GM23338 (cell line): Measurements from ENCODE around the gene C11orf65. TPM values are rescaled to one million over a fixed set of nuclear protein-coding genes. Genes with fewer than 3 reads are reported as not detected.
"Not testable (repeated sequence)": the region's sequence is repeated elsewhere in the genome, so short reads cannot be mapped to it uniquely, and the experiment has no call there.

Source experiments
- ATAC-seq: fragments of 200-7000 bp; cut with Tn5 transposase; 3 replicates; pipeline ENCODE4 v1.9.1; 2020
- DNase-seq: peaks from one replicate; pipeline ENCODE4 v3.0.0-alpha.2; 2015; ENCODE audit warnings: low spot score
- H2AFZ ChIP-seq: fragments of 200-600 bp; sonication (generic); 2 replicates; pipeline ENCODE4 v1.8.0; 2016; ENCODE audit warnings: antibody characterized with exemption, mild to moderate bottlenecking, moderate library complexity
- H3F3A ChIP-seq: fragments of 200-600 bp; sonication (generic); replicated peaks from 2 replicates; pipeline ENCODE4 v1.8.0; 2017; ENCODE audit warnings: antibody characterized with exemption, mixed run types, low read depth
- H3K27ac ChIP-seq: fragments of 200-600 bp; sonication (generic); 2 replicates; pipeline ENCODE4 v1.6.1; 2016; ENCODE audit warnings: low read depth
- H3K27me3 ChIP-seq: fragments of 200-600 bp; sonication (generic); 2 replicates; pipeline ENCODE4 v1.8.0; 2016; ENCODE audit warnings: mild to moderate bottlenecking, mixed run types, moderate library complexity; ENCODE audit not compliant: insufficient read depth
- H3K36me3 ChIP-seq: fragments of 200-600 bp; sonication (generic); 2 replicates; pipeline ENCODE4 v1.8.0; 2016; ENCODE audit warnings: mild to moderate bottlenecking; ENCODE audit not compliant: insufficient read depth
- H3K4me1 ChIP-seq: fragments of 200-600 bp; sonication (generic); 2 replicates; pipeline ENCODE4 v1.8.0; 2016; ENCODE audit warnings: mild to moderate bottlenecking, moderate library complexity; ENCODE audit not compliant: insufficient read depth
- H3K4me2 ChIP-seq: fragments of 200-600 bp; sonication (generic); 2 replicates; pipeline ENCODE4 v1.7.1; 2017; ENCODE audit warnings: mixed run types
- H3K4me3 ChIP-seq: fragments of 200-600 bp; sonication (generic); 2 replicates; pipeline ENCODE4 v1.6.1; 2016; ENCODE audit warnings: mixed run types
- H3K79me2 ChIP-seq: fragments of 200-600 bp; sonication (generic); replicated peaks from 2 replicates; pipeline ENCODE4 v1.8.0; 2017; ENCODE audit warnings: mild to moderate bottlenecking; ENCODE audit not compliant: insufficient read depth
- H3K9me2 ChIP-seq: fragments of 200-600 bp; sonication (generic); 2 replicates; pipeline ENCODE4 v1.8.0; 2017; ENCODE audit not compliant: insufficient read depth
- H4K20me1 ChIP-seq: fragments of 200-600 bp; sonication (generic); replicated peaks from 2 replicates; pipeline ENCODE4 v1.8.0; 2017; ENCODE audit warnings: mild to moderate bottlenecking; ENCODE audit not compliant: insufficient read depth
- H3K27ac Mint-ChIP-seq: 2 replicates; pipeline ENCODE4 v1.8.0; 2020; ENCODE audit warnings: inconsistent platforms, mild to moderate bottlenecking, moderate library complexity, mixed read lengths
- H3K27me3 Mint-ChIP-seq: 3 replicates; pipeline ENCODE4 v1.8.0; 2022; ENCODE audit warnings: low read depth, mild to moderate bottlenecking, moderate library complexity, mixed read lengths, inconsistent platforms; ENCODE audit not compliant: insufficient read depth, poor library complexity
- H3K36me3 Mint-ChIP-seq: 3 replicates; pipeline ENCODE4 v1.8.0; 2021; ENCODE audit warnings: low read depth, mild to moderate bottlenecking, inconsistent platforms, moderate library complexity, mixed read lengths
- H3K4me1 Mint-ChIP-seq: 3 replicates; pipeline ENCODE4 v1.8.0; 2020; ENCODE audit warnings: mild to moderate bottlenecking, inconsistent platforms, mixed read lengths
- H3K4me3 Mint-ChIP-seq: 3 replicates; pipeline ENCODE4 v1.8.0; 2021; ENCODE audit warnings: moderate library complexity, mild to moderate bottlenecking, inconsistent platforms, mixed read lengths
- H3K9me3 Mint-ChIP-seq: 3 replicates; pipeline ENCODE4 v1.8.0; 2020; ENCODE audit warnings: moderate library complexity, mild to moderate bottlenecking, inconsistent platforms, mixed read lengths
- CREB1 ChIP-seq: fragments of 250-450 bp; sonication (Bioruptor Pico); IDR thresholded peaks from 2 replicates; pipeline ENCODE4 v1.5.0; 2020; ENCODE audit warnings: low read depth, mild to moderate bottlenecking, moderate library complexity
- POLR2AphosphoS5 ChIP-seq: IDR thresholded peaks from 2 replicates; pipeline ENCODE4 v1.6.1; 2016; ENCODE audit warnings: antibody characterized with exemption, low read depth
- STAT1 ChIP-seq: IDR thresholded peaks from one replicate; pipeline ENCODE4 v1.6.1; 2016; ENCODE audit warnings: antibody characterized with exemption; ENCODE audit not compliant: unreplicated experiment
- polyA plus RNA-seq: library from polyadenylated mRNA; unstranded; fragments of >200 nt; fragmentation: Nextera tagmentation; extraction: Ambion mirVana; gene quantifications from 2 replicates; pipeline ENCODE4 v1.2.1, GENCODE V29; 2016
- total RNA-seq: library from RNA; depleted of rRNA; stranded (reverse); fragments of >200 nt; shearing (Covaris generic); gene quantifications from 2 replicates; pipeline ENCODE4 v1.2.3, GENCODE V29; 2014
- TF ChIP-seq, protein P1 (sequence below): IDR thresholded peaks from one replicate; pipeline ENCODE4 v1.6.1; 2018; ENCODE audit warnings: antibody characterized with exemption; ENCODE audit not compliant: unreplicated experiment
- TF ChIP-seq, protein P2 (sequence below): fragments of 250-450 bp; sonication (Bioruptor Pico); IDR thresholded peaks from 2 replicates; pipeline ENCODE4 v1.5.0; 2020; ENCODE audit warnings: mild to moderate bottlenecking, moderate library complexity

Gene C11orf65
- total and polyA plus RNA-seq, 2 experiments from 2014 or later = 0.21 to 1.7 TPM

DNA sequence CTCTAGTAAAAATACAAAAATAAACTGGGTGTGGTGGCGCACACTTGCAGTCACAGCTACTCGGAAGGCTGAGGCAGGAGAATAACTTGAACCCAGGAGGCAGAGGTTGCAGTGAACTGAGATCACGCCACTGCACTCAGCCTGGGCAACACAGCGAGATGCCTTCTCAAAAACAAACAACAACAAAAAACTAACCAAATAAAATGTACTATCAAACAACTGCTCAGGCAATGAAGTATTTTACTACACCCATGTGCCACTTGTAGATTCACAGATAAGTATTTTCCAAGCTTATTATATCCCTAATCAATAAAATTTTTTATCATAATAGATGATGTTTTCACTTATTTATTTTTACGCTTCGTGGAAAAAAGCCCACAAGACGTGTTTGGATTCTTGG lies 924 bp downstream of the C11orf65 start (continued):
- TF ChIP-seq, protein P1, sequence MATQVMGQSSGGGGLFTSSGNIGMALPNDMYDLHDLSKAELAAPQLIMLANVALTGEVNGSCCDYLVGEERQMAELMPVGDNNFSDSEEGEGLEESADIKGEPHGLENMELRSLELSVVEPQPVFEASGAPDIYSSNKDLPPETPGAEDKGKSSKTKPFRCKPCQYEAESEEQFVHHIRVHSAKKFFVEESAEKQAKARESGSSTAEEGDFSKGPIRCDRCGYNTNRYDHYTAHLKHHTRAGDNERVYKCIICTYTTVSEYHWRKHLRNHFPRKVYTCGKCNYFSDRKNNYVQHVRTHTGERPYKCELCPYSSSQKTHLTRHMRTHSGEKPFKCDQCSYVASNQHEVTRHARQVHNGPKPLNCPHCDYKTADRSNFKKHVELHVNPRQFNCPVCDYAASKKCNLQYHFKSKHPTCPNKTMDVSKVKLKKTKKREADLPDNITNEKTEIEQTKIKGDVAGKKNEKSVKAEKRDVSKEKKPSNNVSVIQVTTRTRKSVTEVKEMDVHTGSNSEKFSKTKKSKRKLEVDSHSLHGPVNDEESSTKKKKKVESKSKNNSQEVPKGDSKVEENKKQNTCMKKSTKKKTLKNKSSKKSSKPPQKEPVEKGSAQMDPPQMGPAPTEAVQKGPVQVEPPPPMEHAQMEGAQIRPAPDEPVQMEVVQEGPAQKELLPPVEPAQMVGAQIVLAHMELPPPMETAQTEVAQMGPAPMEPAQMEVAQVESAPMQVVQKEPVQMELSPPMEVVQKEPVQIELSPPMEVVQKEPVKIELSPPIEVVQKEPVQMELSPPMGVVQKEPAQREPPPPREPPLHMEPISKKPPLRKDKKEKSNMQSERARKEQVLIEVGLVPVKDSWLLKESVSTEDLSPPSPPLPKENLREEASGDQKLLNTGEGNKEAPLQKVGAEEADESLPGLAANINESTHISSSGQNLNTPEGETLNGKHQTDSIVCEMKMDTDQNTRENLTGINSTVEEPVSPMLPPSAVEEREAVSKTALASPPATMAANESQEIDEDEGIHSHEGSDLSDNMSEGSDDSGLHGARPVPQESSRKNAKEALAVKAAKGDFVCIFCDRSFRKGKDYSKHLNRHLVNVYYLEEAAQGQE = no peak
- TF ChIP-seq CREB1 (CRISPR knock-in tag) (no peak), POLR2AphosphoS5 (no peak)

DNA sequence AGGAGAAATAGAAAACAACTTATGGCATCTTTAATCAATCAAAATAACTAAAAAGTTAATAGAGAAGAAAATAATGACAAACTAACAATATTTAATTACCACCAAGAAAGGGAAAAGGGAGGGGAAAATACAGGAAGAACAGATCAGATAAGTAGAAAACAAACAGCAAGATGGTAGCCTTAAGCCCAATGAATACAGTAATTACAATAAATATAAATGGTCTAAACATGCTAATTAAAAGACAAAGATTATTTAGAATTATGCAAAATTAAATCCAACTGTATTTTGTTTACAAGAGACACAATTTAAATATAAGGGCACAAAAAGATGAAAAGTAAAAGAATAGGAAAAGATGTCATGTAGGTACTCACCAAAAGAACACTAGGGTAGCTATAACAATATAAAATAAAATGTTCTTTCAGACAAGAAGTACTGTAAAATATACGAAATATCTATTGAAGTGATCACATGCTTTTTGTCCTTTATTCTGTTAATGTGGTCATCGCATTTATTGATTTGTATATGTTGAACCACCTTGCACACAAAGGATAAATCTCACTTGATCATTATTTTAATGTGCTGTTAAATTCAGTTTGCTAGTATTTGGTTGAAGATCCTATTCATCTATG lies 14.0 kb downstream of the C11orf65 start:
- no peak overlapping the region for H2AFZ ChIP-seq
- H3K27ac ChIP-seq = no peak overlapping the region
- H3K4me3 ChIP-seq = no peak overlapping the region
- no peak for TF ChIP-seq STAT1
- H3K4me2 ChIP-seq = no peak overlapping the region
- no peaks in the 10 kb centered on the region for H3F3A ChIP-seq
- Mint-ChIP-seq H3K9me3 (peaks cover 44% of the 10 kb centered on the region), H3K36me3 (peaks cover 12% of the 10 kb centered on the region; the same call in 2 of the 3 replicates), H3K4me3 (no peak overlapping the region), H3K27ac (no peak overlapping the region), H3K4me1 (no peaks in the 10 kb centered on the region), H3K27me3 (no peaks in the 10 kb centered on the region)
- no peaks in the 10 kb centered on the region for H4K20me1 ChIP-seq
- no peaks in the 10 kb centered on the region for H3K4me1 ChIP-seq
- DNase-seq (no peak), ATAC-seq (no peak)
- no peaks in the 10 kb centered on the region for H3K27me3 ChIP-seq
- H3K79me2 ChIP-seq = no peaks in the 10 kb centered on the region
- peaks cover 6% of the 10 kb centered on the region; the same call in 1 of the 2 replicates for H3K9me2 ChIP-seq
- 0 out of 2 replicates have a peak, but pooled peaks cover 7% of the 10 kb centered on the region for H3K36me3 ChIP-seq

DNA sequence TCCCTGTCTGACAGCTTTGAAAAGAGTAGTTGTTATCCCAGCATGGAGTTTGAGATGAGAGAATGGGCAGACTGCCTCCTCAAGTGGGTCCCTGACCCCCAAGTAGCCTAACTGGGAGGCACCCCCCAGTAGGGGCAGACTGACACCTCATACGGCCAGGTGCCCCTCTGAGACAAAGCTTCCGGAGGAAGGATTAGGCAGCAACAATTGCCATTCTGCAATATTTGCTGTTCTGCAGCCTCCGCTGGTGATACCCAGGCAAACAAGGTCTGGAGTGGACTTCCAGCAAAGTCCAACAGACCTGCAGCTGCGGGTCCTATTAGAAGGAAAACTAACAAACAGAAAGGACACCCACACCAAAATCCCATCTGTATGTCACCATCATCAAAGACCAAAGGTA lies 25.9 kb downstream of the C11orf65 start:
- not testable (repeated sequence) for H3K27me3 Mint-ChIP-seq, H3K79me2 ChIP-seq, DNase-seq, H3K27ac ChIP-seq, ATAC-seq, H3K27ac Mint-ChIP-seq, H3K4me1 ChIP-seq, H4K20me1 ChIP-seq, H3K4me1 Mint-ChIP-seq, H3K27me3 ChIP-seq, H3K4me3 Mint-ChIP-seq, H3F3A ChIP-seq, H2AFZ ChIP-seq, H3K9me2 ChIP-seq, H3K36me3 ChIP-seq, H3K4me3 ChIP-seq, H3K4me2 ChIP-seq
- Mint-ChIP-seq H3K9me3 (peaks cover 78% of the 10 kb centered on the region), H3K36me3 (peaks cover 30% of the 10 kb centered on the region)

DNA sequence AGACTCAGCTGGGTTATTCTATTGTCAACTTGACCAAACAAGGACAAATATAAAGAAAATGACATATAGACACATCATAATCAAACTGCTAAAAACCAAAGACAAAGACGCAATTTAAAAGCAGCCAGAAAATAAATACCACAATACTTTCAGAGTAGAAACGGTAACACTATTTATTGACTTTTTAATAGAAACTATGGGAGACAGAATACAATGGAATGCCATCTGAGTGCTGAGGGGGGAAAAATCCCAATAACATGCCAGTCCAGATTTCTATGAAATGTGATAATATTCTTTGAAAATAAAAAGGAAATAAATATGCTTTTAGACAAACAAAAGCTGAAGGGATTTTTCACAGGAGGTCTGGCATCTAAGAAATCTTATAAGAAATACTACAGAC lies 30.7 kb downstream of the C11orf65 start:
- Mint-ChIP-seq H3K27me3 (no peaks in the 10 kb centered on the region), H3K36me3 (peaks cover 15% of the 10 kb centered on the region), H3K9me3 (peaks cover 41% of the 10 kb centered on the region), H3K27ac (no peak overlapping the region), H3K4me3 (no peak overlapping the region), H3K4me1 (no peaks in the 10 kb centered on the region)
- no peaks in the 10 kb centered on the region for H3K79me2 ChIP-seq
- ATAC-seq (no peak), DNase-seq (no peak)
- H3K4me2 ChIP-seq = no peak overlapping the region
- no peaks in the 10 kb centered on the region for H3K4me1 ChIP-seq
- no peak overlapping the region for H2AFZ ChIP-seq
- H4K20me1 ChIP-seq = no peaks in the 10 kb centered on the region
- no peaks in the 10 kb centered on the region for H3F3A ChIP-seq
- no peaks in the 10 kb centered on the region for H3K9me2 ChIP-seq
- no peaks in the 10 kb centered on the region for H3K36me3 ChIP-seq
- H3K27me3 ChIP-seq = no peaks in the 10 kb centered on the region
- no peak overlapping the region for H3K4me3 ChIP-seq
- H3K27ac ChIP-seq = no peak overlapping the region
- no peak for TF ChIP-seq STAT1
- TF ChIP-seq, protein P2, sequence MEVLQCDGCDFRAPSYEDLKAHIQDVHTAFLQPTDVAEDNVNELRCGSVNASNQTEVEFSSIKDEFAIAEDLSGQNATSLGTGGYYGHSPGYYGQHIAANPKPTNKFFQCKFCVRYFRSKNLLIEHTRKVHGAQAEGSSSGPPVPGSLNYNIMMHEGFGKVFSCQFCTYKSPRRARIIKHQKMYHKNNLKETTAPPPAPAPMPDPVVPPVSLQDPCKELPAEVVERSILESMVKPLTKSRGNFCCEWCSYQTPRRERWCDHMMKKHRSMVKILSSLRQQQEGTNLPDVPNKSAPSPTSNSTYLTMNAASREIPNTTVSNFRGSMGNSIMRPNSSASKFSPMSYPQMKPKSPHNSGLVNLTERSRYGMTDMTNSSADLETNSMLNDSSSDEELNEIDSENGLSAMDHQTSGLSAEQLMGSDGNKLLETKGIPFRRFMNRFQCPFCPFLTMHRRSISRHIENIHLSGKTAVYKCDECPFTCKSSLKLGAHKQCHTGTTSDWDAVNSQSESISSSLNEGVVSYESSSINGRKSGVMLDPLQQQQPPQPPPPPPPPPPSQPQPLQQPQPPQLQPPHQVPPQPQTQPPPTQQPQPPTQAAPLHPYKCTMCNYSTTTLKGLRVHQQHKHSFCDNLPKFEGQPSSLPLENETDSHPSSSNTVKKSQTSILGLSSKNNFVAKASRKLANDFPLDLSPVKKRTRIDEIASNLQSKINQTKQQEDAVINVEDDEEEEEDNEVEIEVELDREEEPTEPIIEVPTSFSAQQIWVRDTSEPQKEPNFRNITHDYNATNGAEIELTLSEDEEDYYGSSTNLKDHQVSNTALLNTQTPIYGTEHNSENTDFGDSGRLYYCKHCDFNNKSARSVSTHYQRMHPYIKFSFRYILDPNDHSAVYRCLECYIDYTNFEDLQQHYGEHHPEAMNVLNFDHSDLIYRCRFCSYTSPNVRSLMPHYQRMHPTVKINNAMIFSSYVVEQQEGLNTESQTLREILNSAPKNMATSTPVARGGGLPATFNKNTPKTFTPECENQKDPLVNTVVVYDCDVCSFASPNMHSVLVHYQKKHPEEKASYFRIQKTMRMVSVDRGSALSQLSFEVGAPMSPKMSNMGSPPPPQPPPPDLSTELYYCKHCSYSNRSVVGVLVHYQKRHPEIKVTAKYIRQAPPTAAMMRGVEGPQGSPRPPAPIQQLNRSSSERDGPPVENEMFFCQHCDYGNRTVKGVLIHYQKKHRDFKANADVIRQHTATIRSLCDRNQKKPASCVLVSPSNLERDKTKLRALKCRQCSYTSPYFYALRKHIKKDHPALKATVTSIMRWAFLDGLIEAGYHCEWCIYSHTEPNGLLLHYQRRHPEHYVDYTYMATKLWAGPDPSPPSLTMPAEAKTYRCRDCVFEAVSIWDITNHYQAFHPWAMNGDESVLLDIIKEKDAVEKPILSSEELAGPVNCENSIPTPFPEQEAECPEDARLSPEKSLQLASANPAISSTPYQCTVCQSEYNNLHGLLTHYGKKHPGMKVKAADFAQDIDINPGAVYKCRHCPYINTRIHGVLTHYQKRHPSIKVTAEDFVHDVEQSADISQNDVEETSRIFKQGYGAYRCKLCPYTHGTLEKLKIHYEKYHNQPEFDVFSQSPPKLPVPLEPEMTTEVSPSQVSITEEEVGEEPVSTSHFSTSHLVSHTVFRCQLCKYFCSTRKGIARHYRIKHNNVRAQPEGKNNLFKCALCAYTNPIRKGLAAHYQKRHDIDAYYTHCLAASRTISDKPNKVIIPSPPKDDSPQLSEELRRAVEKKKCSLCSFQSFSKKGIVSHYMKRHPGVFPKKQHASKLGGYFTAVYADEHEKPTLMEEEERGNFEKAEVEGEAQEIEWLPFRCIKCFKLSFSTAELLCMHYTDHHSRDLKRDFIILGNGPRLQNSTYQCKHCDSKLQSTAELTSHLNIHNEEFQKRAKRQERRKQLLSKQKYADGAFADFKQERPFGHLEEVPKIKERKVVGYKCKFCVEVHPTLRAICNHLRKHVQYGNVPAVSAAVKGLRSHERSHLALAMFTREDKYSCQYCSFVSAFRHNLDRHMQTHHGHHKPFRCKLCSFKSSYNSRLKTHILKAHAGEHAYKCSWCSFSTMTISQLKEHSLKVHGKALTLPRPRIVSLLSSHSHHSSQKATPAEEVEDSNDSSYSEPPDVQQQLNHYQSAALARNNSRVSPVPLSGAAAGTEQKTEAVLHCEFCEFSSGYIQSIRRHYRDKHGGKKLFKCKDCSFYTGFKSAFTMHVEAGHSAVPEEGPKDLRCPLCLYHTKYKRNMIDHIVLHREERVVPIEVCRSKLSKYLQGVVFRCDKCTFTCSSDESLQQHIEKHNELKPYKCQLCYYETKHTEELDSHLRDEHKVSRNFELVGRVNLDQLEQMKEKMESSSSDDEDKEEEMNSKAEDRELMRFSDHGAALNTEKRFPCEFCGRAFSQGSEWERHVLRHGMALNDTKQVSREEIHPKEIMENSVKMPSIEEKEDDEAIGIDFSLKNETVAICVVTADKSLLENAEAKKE (CRISPR knock-in tag) = no peak
